GM12892 (cell line): Measurements from ENCODE around the gene RPS6KA2.

Experiments used
- POLR2A ChIP-seq: IDR thresholded peaks from 2 replicates; pipeline ENCODE4 v1.6.1; 2011; ENCODE audit warnings: low read depth, low read length, control low read depth
- POLR2AphosphoS5 ChIP-seq: IDR thresholded peaks from 2 replicates; pipeline ENCODE4 v1.6.1; 2011; ENCODE audit warnings: low read depth, low read length, control low read depth

- TF ChIP-seq POLR2AphosphoS5 (no peak), POLR2A (no peak)
Observed at GRCh38 chr6:166623318-166623717, 3.7 kb downstream of the RPS6KA2 start.
